ENCODE measurements around the gene VAMP8.
A peak's percentile ranks its signal among the peaks of the same experiment; 100 is the strongest.

Gene VAMP8

DNA sequence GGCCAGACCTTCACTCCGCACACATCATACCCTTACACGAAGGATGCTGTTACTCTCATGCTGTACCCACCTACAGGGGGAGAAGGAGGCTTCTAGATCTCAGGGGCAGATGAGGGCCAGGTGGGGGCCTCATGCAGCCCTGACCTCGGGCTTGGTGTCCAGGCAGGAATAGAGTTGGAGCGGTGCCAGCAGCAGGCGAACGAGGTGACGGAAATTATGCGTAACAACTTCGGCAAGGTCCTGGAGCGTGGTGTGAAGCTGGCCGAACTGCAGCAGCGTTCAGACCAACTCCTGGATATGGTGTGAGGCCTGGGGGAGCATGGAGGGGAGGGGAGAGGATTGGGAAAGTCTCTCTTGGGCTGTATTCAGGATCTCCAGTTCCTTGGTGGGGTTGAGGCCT lies 14.2 kb downstream of the VAMP8 start:
- TF ChIP-seq FOXP2 (optimal IDR thresholded peaks at IDR 0.05; ENCODE audit: borderline replicate concordance, extremely low read depth, extremely low read length, insufficient read depth) (no peak), POLR2AphosphoS5 (IDR thresholded peaks at IDR 0.05; ENCODE audit: low read depth, low read length) (no peak), TAF1 (IDR thresholded peaks at IDR 0.05; ENCODE audit: borderline replicate concordance, insufficient read depth, low read length) (no peak), SIN3A (IDR thresholded peaks at IDR 0.05; ENCODE audit: borderline replicate concordance, insufficient read depth, low read length) (no peak)
- TF ChIP-seq, protein P1, sequence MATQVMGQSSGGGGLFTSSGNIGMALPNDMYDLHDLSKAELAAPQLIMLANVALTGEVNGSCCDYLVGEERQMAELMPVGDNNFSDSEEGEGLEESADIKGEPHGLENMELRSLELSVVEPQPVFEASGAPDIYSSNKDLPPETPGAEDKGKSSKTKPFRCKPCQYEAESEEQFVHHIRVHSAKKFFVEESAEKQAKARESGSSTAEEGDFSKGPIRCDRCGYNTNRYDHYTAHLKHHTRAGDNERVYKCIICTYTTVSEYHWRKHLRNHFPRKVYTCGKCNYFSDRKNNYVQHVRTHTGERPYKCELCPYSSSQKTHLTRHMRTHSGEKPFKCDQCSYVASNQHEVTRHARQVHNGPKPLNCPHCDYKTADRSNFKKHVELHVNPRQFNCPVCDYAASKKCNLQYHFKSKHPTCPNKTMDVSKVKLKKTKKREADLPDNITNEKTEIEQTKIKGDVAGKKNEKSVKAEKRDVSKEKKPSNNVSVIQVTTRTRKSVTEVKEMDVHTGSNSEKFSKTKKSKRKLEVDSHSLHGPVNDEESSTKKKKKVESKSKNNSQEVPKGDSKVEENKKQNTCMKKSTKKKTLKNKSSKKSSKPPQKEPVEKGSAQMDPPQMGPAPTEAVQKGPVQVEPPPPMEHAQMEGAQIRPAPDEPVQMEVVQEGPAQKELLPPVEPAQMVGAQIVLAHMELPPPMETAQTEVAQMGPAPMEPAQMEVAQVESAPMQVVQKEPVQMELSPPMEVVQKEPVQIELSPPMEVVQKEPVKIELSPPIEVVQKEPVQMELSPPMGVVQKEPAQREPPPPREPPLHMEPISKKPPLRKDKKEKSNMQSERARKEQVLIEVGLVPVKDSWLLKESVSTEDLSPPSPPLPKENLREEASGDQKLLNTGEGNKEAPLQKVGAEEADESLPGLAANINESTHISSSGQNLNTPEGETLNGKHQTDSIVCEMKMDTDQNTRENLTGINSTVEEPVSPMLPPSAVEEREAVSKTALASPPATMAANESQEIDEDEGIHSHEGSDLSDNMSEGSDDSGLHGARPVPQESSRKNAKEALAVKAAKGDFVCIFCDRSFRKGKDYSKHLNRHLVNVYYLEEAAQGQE (IDR thresholded peaks at IDR 0.05; ENCODE audit: insufficient read depth in 1 of 2, low read depth in 2 of 2, low read length in 2 of 2) = no peak

DNA sequence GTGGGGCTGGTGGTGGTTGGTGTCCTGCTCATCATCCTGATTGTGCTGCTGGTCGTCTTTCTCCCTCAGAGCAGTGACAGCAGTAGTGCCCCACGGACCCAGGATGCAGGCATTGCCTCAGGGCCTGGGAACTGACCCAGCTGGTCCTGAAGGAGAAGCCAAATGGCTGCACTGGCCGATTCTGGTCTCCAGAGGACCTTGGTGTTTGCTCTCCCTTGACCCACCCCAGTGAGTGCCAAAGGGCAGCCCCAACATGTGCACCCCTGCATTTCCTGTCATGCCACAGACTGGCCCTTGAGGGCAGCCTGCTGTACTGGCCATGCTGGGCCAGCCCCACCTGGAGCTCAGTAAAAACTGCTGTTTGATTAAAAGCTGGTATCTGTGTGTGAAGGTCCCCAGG lies 15.6 kb downstream of the VAMP8 start:
- TF ChIP-seq FOXP2 (optimal IDR thresholded peaks at IDR 0.05; ENCODE audit: borderline replicate concordance, extremely low read depth, extremely low read length, insufficient read depth) (no peak), SIN3A (IDR thresholded peaks at IDR 0.05; ENCODE audit: borderline replicate concordance, insufficient read depth, low read length) (no peak), POLR2AphosphoS5 (IDR thresholded peaks at IDR 0.05; ENCODE audit: low read depth, low read length) (no peak), TAF1 (IDR thresholded peaks at IDR 0.05; ENCODE audit: borderline replicate concordance, insufficient read depth, low read length) (no peak)
- TF ChIP-seq, protein P1 (IDR thresholded peaks at IDR 0.05; ENCODE audit: insufficient read depth in 1 of 2, low read depth in 2 of 2, low read length in 2 of 2) = no peak

DNA sequence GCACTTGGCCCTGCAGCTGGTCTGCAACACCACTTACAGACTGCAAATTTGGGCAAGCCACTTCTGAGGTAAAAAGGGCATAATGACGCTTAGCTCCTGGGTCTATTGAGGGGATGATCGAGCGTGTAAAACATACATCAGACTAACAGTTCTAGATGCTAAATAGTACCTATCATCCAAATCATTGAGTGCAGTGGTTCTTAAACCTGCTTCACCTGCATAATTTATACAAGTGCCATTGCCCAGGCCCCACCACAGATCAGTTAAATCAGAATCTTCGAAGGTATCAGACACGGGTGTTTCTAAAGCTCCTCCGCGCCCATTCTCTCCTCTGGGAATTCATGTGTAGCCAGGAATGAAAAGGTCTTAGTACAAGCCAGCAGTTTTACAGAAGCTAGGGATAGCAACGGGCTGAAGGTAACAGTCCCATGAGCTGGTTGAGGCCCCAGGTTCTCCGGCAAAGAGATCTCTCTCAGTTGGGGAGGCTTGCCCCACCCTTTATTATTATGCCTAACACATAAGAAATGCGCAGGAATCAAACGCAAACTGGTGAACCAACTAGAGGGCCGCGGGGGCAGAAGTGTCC lies 17.4 kb downstream of the VAMP8 start:
- no peak for TF ChIP-seq FOXP2 (optimal IDR thresholded peaks at IDR 0.05; ENCODE audit: borderline replicate concordance, extremely low read depth, extremely low read length, insufficient read depth)
- no peak for TF ChIP-seq SIN3A (IDR thresholded peaks at IDR 0.05; ENCODE audit: borderline replicate concordance, insufficient read depth, low read length)
- TF ChIP-seq, protein P1 (IDR thresholded peaks at IDR 0.05; ENCODE audit: insufficient read depth in 1 of 2, low read depth in 2 of 2, low read length in 2 of 2) = no peak
- TF ChIP-seq TAF1 (IDR thresholded peaks at IDR 0.05; ENCODE audit: borderline replicate concordance, insufficient read depth, low read length) = no peak
- no peak for TF ChIP-seq POLR2AphosphoS5 (IDR thresholded peaks at IDR 0.05; ENCODE audit: low read depth, low read length)

DNA sequence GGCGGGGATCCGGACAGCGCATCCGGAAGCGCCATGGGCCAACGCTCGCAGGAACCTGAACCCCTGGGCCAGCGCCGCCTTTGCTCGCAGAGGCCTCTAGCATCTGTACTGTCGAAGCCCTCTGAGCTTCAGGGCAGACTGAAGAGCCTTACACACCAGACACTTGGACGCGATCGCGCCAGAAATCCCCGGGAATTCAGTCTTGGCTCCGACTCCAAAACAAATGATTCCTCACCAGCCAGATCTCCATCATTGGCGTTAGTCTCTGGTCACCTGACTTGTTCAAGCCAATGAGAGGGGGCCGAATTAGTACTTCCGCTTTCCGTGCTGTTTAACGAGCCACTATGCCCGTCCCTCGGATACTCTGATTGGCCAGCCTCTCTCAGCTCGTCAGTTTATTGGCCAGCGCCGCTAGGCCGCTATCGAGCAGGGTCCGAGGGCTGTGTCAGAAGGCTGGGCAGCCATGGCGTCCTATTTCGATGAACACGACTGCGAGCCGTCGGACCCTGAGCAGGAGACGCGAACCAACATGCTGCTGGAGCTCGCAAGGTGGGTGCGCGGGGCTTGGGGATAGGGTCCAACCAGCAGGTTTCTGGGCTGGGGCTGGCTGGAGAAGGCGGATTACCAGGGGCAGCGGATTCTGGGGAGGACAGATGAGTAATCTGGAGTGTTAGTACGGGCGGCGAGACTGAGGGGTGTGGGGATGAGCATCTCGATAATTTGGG lies 18.1 kb downstream of the VAMP8 start, which contains the start of gene RNF181:
RNF181 (plus strand) TSS at position 445 of the 725 bp plus-strand sequence; CDS start at position 464, 19 bp downstream.
- TF ChIP-seq, protein P1 (IDR thresholded peaks at IDR 0.05; ENCODE audit: insufficient read depth in 1 of 2, low read depth in 2 of 2, low read length in 2 of 2) = peak in 1 of 2 experiments; percentile 25; a peak in 1 of 4 replicates
- peak; percentile 71; the same call in 1 of the 2 replicates for TF ChIP-seq TAF1 (IDR thresholded peaks at IDR 0.05; ENCODE audit: borderline replicate concordance, insufficient read depth, low read length)
- no peak for TF ChIP-seq FOXP2 (optimal IDR thresholded peaks at IDR 0.05; ENCODE audit: borderline replicate concordance, extremely low read depth, extremely low read length, insufficient read depth)
- TF ChIP-seq SIN3A (IDR thresholded peaks at IDR 0.05; ENCODE audit: borderline replicate concordance, insufficient read depth, low read length) = peak; percentile 16; the same call in 1 of the 2 replicates
- TF ChIP-seq POLR2AphosphoS5 (IDR thresholded peaks at IDR 0.05; ENCODE audit: low read depth, low read length) = peak; percentile 88

Data from PFSK-1 (cell line).